ENCODE measurements around the gene TKTL1.
A peak's percentile ranks its signal among the peaks of the same experiment; 100 is the strongest.

Gene TKTL1

DNA sequence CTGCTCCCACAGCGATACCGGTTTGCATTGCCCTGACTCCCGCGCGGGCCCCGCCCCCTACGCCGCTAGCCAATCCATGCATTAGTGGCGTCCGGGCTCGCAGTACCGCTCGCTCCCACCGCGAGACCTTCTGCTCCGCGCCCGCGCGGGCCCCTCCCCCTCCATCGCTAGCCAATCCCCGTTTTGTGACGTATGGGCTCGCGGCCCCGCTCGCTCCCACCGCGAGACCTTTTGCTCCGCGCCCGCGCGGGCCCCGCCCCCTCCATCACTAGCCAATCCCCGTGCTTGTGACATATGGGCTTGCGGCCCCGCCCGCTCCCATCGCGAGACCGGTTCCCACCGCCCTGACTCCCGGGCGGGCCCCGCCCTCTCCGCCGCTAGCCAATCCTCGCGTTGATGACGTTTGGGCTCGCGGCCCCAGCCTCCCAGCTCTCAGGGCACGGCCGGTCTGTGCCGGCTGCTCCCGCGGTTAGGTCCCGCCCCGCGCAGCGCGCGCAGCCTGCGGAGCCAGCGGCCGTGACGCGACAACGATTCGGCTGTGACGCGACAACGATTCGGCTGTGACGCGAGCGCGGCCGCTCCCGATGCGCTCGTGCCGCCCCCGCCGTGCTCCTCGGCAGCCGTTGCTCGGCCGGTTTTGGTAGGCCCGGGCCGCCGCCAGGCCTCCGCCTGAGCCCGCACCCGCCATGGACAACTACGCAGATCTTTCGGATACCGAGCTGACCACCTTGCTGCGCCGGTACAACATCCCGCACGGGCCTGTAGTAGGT lies 83.4 kb downstream of the TKTL1 start, which contains the start of gene EMD:
EMD (plus strand) TSS at position 497 of the 770 bp plus-strand sequence; CDS start at position 687, 190 bp downstream.
- peak; percentile 94 for DNase-seq

DNA sequence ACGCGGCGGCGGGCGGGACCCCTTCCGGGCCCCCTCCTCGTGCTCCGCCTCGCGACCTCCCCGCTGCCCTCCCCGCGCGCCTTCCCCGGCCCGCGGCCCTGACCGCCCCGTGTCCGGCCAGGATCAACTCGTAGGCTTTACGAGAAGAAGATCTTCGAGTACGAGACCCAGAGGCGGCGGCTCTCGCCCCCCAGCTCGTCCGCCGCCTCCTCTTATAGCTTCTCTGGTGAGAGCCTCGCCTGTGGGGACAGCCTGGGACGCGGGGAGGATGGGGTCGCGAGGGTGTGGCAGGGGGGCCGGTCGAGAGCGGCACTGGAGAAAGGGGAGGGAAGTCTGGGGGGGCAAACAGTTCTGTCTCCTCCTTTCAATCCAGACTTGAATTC lies 84.0 kb downstream of the TKTL1 start:
- DNase-seq = no peak
